ENCODE measurements around the gene UBTF.

DNA sequence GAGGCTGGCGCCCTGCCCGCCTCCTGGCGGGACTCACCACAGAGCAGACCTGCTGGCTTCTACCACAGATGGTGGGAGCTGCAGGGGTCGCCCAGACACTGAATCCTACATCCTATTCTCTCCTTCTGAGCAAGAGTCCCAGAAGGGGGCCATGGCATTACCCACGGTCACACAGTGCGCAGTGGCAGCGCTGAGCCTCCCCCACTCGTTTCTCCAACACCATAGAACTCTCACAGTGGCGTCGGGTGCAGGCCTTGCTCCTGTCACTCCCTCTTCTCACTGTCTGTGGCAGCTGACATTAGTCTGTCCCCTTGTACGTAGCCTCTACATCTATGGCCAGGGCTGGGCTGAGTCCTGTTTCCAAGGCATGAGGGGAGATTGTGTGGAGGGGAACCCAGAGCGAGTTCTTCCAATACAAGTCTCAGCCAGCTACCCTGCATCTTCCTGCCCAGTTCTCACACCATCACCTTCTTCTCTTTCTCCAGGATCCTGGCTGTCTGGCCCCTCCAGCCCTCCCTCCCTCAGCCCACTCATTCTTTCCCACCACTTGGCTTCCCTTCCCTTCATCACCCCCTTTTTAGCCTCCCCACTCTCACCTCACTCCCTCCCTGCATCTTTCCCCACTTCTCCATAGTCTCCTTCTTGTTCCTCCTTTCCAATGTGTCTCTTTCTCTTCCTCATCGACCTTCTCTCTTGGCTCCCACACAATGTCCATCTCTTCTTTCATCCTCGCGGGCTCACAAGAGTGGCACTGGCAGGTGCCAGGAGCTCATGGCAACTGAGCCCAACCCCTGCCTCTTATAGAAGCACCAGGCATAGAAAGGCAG is 5.9 kb downstream of the UBTF start:
- TF ChIP-seq TARDBP (IDR thresholded peaks at IDR 0.05) (no peak), NFRKB (IDR thresholded peaks at IDR 0.05) (no peak), SP1 (IDR thresholded peaks at IDR 0.05) (no peak), L3MBTL2 (conservative IDR thresholded peaks at IDR 0.05) (no peak), FOXA1 (IDR thresholded peaks at IDR 0.05) (no peak), FOXK2 (IDR thresholded peaks at IDR 0.05) (no peak)
